Kidney (tissue), 14 donors: ENCODE results near the gene FMNL2. TPM values are rescaled to one million over a fixed set of nuclear protein-coding genes. Genes with fewer than 3 reads are reported as not detected.

Experiments
- DNase-seq, 5 donors: peaks; one replicate each; pipeline ENCODE4 v3.0.0-alpha.2; 2013 to 2020
- FAIRE-seq: peaks from 2 replicates; lab custom pipeline; 2012; peaks lifted over from hg19 to GRCh38; lab: Jason Lieb, UNC
- H3K27ac ChIP-seq, 2 donors: one replicate each; pipeline ENCODE4 v1.7.0; 2013; ENCODE audit warnings: low read depth in 2 of 2, low read length in 2 of 2, inconsistent platforms in 1 of 2
- H3K27me3 ChIP-seq: one replicate; pipeline ENCODE4 v1.7.1; 2013; ENCODE audit warnings: low read length, inconsistent platforms; ENCODE audit not compliant: control insufficient read depth, insufficient read depth
- H3K36me3 ChIP-seq, 3 donors: one replicate each; pipeline versions ENCODE4 v1.7.0 to v1.7.1; 2013; ENCODE audit warnings: low read length in 3 of 3, control low read depth in 1 of 3, inconsistent platforms in 1 of 3; ENCODE audit not compliant: insufficient read depth in 3 of 3, control insufficient read depth in 2 of 3
- H3K4me1 ChIP-seq, 3 donors: one replicate each; pipeline versions ENCODE4 v1.7.0 to v1.7.1; 2013; ENCODE audit warnings: low read length in 3 of 3, inconsistent platforms in 1 of 3, low read depth in 1 of 3; ENCODE audit not compliant: control insufficient read depth in 2 of 3, insufficient read depth in 2 of 3
- H3K4me3 ChIP-seq, 3 donors: one replicate each; pipeline versions ENCODE4 v1.7.0 to v1.8.1; 2013; ENCODE audit warnings: low read length in 3 of 3, control low read depth in 1 of 3, inconsistent platforms in 1 of 3
- H3K9ac ChIP-seq, 3 donors: one replicate each; pipeline versions ENCODE4 v1.7.0 to v1.7.1; 2013; ENCODE audit warnings: low read length in 3 of 3, control low read depth in 1 of 3, inconsistent platforms in 1 of 3
- H3K9me3 ChIP-seq, 3 donors: one replicate each; pipeline versions ENCODE4 v1.7.0 to v1.7.1; 2013; ENCODE audit warnings: low read length in 3 of 3, control low read depth in 1 of 3, inconsistent platforms in 1 of 3; ENCODE audit not compliant: control insufficient read depth in 2 of 3, insufficient read depth in 1 of 3
- intact Hi-C: fragments of 100-400 bp; cut with DNase I; formaldehyde crosslinking; loops from one replicate; pipeline ENCODE4 v1.11.1; 2022
- polyA plus RNA-seq: library from polyadenylated mRNA; stranded (reverse); fragments of 350-450 nt; fragmentation: Illumina TruSeq; extraction: RNeasy Lipid Tissue Mini Kit (QIAGEN cat#74804); gene quantifications from one replicate; pipeline ENCODE4 v1.2.3, GENCODE V29; 2014; ENCODE audit warnings: low read depth, low replicate concordance; ENCODE audit not compliant: insufficient read depth
- total RNA-seq: library from RNA; stranded (reverse); fragmentation: NEBNext Ultra II Directional; extraction: Animal tissue kit (Norgen Biotek cat#: 25700); gene quantifications from one replicate; pipeline ENCODE4 v1.2.1, GENCODE V29; 2021
- TF ChIP-seq, protein P1 (sequence below): IDR thresholded peaks from 3 replicates; pipeline ENCODE4 v1.5.1; 2012; ENCODE audit warnings: mild to moderate bottlenecking, moderate library complexity, borderline replicate concordance; ENCODE audit not compliant: insufficient read depth; ENCODE audit errors: extremely low read depth
- donor health status: control.
- donor health status: control.
- donor health status: control.
- donor health status: control.
- donor health status: control.
- donor health status: DM: yes; HTN: yes; CAD: no.
- donor health status: Normal renal cell carcinoma (clear cell type).

FMNL2 gene
- total and polyA plus RNA-seq, 2 donors from 2014 or later: 10.7 to 39.1 TPM

GRCh38 chr2:152594792-152595191, 259.8 kb downstream of the FMNL2 start:
- TF ChIP-seq, protein P1, sequence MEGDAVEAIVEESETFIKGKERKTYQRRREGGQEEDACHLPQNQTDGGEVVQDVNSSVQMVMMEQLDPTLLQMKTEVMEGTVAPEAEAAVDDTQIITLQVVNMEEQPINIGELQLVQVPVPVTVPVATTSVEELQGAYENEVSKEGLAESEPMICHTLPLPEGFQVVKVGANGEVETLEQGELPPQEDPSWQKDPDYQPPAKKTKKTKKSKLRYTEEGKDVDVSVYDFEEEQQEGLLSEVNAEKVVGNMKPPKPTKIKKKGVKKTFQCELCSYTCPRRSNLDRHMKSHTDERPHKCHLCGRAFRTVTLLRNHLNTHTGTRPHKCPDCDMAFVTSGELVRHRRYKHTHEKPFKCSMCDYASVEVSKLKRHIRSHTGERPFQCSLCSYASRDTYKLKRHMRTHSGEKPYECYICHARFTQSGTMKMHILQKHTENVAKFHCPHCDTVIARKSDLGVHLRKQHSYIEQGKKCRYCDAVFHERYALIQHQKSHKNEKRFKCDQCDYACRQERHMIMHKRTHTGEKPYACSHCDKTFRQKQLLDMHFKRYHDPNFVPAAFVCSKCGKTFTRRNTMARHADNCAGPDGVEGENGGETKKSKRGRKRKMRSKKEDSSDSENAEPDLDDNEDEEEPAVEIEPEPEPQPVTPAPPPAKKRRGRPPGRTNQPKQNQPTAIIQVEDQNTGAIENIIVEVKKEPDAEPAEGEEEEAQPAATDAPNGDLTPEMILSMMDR: no peak
- H3K9ac ChIP-seq: no peak overlapping the region
- DNase-seq (no peak), FAIRE-seq (no peak)
- H3K36me3 ChIP-seq: no peaks in the 10 kb centered on the region
- intact Hi-C loops: no loop called here
- no peaks in the 10 kb centered on the region for H3K4me1 ChIP-seq
- no peak overlapping the region for H3K4me3 ChIP-seq
- no peaks in the 10 kb centered on the region for H3K27me3 ChIP-seq
- H3K9me3 ChIP-seq: no peaks in the 10 kb centered on the region
- peak overlapping the region in 1 of 2 donors; percentile 35 for H3K27ac ChIP-seq

GRCh38 chr2:152598975-152599759, 264.2 kb downstream of the FMNL2 start:
- no peaks in the 10 kb centered on the region for H3K27me3 ChIP-seq
- no peak overlapping the region for H3K27ac ChIP-seq
- FAIRE-seq (no peak), DNase-seq (no peak)
- TF ChIP-seq, protein P1: no peak
- H3K9ac ChIP-seq: no peak overlapping the region
- intact Hi-C loops: no loop called here
- no peak overlapping the region for H3K4me3 ChIP-seq
- H3K36me3 ChIP-seq: no peaks in the 10 kb centered on the region
- H3K4me1 ChIP-seq: no peaks in the 10 kb centered on the region
- no peaks in the 10 kb centered on the region for H3K9me3 ChIP-seq

- intact Hi-C loops: no loop called here
- Histone ChIP-seq H3K27me3 (no peaks in the 10 kb centered on the region), H3K4me1 (no peaks in the 10 kb centered on the region), H3K9me3 (no peaks in the 10 kb centered on the region), H3K9ac (no peak overlapping the region), H3K27ac (no peak overlapping the region), H3K4me3 (no peak overlapping the region), H3K36me3 (no peaks in the 10 kb centered on the region)
- TF ChIP-seq, protein P1: no peak
- no peak for DNase-seq
- FAIRE-seq: no peak
Observed at GRCh38 chr2:152600051-152600657, 265.2 kb downstream of the FMNL2 start.
